Measurements from ENCODE around the gene ZNF423.

The ZNF423 gene

GRCh38 chr16:49660626-49661025 is 195.3 kb downstream of the ZNF423 start:
- DNase-seq (no peak), ATAC-seq (ENCODE audit: insufficient read depth, low read depth) (no peak)
- Histone ChIP-seq H3K27ac (ENCODE audit: low read length) (no peak overlapping the region), H3K9me3 (ENCODE audit: insufficient read depth, low read length, severe bottlenecking) (no peaks in the 10 kb centered on the region), H3K4me1 (ENCODE audit: insufficient read depth, low read length) (no peaks in the 10 kb centered on the region), H3K36me3 (ENCODE audit: insufficient read depth, low read length) (no peaks in the 10 kb centered on the region), H3K9ac (ENCODE audit: low read depth, low read length) (no peak overlapping the region), H2AFZ (ENCODE audit: low read depth, low read length) (no peak overlapping the region), H4K20me1 (ENCODE audit: insufficient read depth, low read length) (no peaks in the 10 kb centered on the region), H3K4me2 (ENCODE audit: insufficient read depth, low read length) (no peak overlapping the region), H3K79me2 (ENCODE audit: insufficient read depth, low read length) (no peaks in the 10 kb centered on the region), H3K27me3 (ENCODE audit: insufficient read depth, low read length, poor library complexity) (no peaks in the 10 kb centered on the region), H3K4me3 (ENCODE audit: low read depth in 1 of 2, low read length in 2 of 2) (no peak overlapping the region)
- TF ChIP-seq CTCF (IDR thresholded peaks at IDR 0.05; ENCODE audit: borderline replicate concordance, extremely low read depth, low read length, poor library complexity, severe bottlenecking) (no peak), EZH2 (IDR thresholded peaks at IDR 0.05; ENCODE audit: borderline replicate concordance, low read depth, low read length, severe bottlenecking) (no peak)

GRCh38 chr16:49659356-49659755 is 196.6 kb downstream of the ZNF423 start:
- ATAC-seq (ENCODE audit: insufficient read depth, low read depth) (no peak), DNase-seq (no peak)
- H3K27me3 ChIP-seq (ENCODE audit: insufficient read depth, low read length, poor library complexity), result no peaks in the 10 kb centered on the region
- no peak overlapping the region for H3K4me3 ChIP-seq (ENCODE audit: low read depth in 1 of 2, low read length in 2 of 2)
- no peaks in the 10 kb centered on the region for H3K36me3 ChIP-seq (ENCODE audit: insufficient read depth, low read length)
- H3K9ac ChIP-seq (ENCODE audit: low read depth, low read length), result no peak overlapping the region
- no peak overlapping the region for H2AFZ ChIP-seq (ENCODE audit: low read depth, low read length)
- H3K4me1 ChIP-seq (ENCODE audit: insufficient read depth, low read length), result no peaks in the 10 kb centered on the region
- no peak overlapping the region for H3K27ac ChIP-seq (ENCODE audit: low read length)
- no peaks in the 10 kb centered on the region for H3K9me3 ChIP-seq (ENCODE audit: insufficient read depth, low read length, severe bottlenecking)
- no peak overlapping the region for H3K4me2 ChIP-seq (ENCODE audit: insufficient read depth, low read length)
- TF ChIP-seq EZH2 (IDR thresholded peaks at IDR 0.05; ENCODE audit: borderline replicate concordance, low read depth, low read length, severe bottlenecking), result no peak
- no peak for TF ChIP-seq CTCF (IDR thresholded peaks at IDR 0.05; ENCODE audit: borderline replicate concordance, extremely low read depth, low read length, poor library complexity, severe bottlenecking)
- H4K20me1 ChIP-seq (ENCODE audit: insufficient read depth, low read length), result no peaks in the 10 kb centered on the region
- H3K79me2 ChIP-seq (ENCODE audit: insufficient read depth, low read length), result no peaks in the 10 kb centered on the region

GRCh38 chr16:49658531-49658930 is 197.4 kb downstream of the ZNF423 start:
- H2AFZ ChIP-seq (ENCODE audit: low read depth, low read length), result no peak overlapping the region
- no peaks in the 10 kb centered on the region for H3K79me2 ChIP-seq (ENCODE audit: insufficient read depth, low read length)
- no peaks in the 10 kb centered on the region for H3K27me3 ChIP-seq (ENCODE audit: insufficient read depth, low read length, poor library complexity)
- no peaks in the 10 kb centered on the region for H3K36me3 ChIP-seq (ENCODE audit: insufficient read depth, low read length)
- H3K9me3 ChIP-seq (ENCODE audit: insufficient read depth, low read length, severe bottlenecking), result no peaks in the 10 kb centered on the region
- no peak overlapping the region for H3K4me2 ChIP-seq (ENCODE audit: insufficient read depth, low read length)
- H3K27ac ChIP-seq (ENCODE audit: low read length), result no peak overlapping the region
- H3K4me3 ChIP-seq (ENCODE audit: low read depth in 1 of 2, low read length in 2 of 2), result no peak overlapping the region
- H3K4me1 ChIP-seq (ENCODE audit: insufficient read depth, low read length), result no peaks in the 10 kb centered on the region
- ATAC-seq (ENCODE audit: insufficient read depth, low read depth) (no peak), DNase-seq (no peak)
- H3K9ac ChIP-seq (ENCODE audit: low read depth, low read length), result no peak overlapping the region
- TF ChIP-seq EZH2 (IDR thresholded peaks at IDR 0.05; ENCODE audit: borderline replicate concordance, low read depth, low read length, severe bottlenecking), result no peak
- TF ChIP-seq CTCF (IDR thresholded peaks at IDR 0.05; ENCODE audit: borderline replicate concordance, extremely low read depth, low read length, poor library complexity, severe bottlenecking), result no peak
- no peaks in the 10 kb centered on the region for H4K20me1 ChIP-seq (ENCODE audit: insufficient read depth, low read length)
